ENCODE data around the gene LSP1.

The LSP1 gene

DNA sequence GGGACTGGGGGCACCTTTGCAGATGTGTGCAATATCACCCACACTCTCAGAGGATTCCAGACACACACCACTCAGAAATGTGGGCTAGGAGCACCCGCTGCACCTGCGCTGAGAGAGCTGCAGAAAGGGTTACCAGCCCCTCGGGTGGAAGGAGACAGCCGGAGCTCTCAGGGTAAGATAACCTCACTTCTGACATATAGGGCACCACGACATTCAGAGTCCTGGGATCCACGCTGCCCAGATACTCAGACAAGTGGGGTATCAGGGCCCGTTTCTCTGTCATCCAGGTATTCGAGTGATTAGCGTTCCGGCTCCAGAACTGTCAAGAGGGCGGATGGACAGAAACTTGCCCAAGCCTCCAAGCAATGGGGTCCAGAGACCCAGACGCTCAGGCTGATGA, 24.3 kb upstream of the LSP1 start:
- no peak for DNase-seq (ENCODE audit: low spot score)
- no peak for TF ChIP-seq CTCF (IDR thresholded peaks at IDR 0.05; ENCODE audit: borderline replicate concordance, control extremely low read depth, extremely low read depth, insufficient read depth, missing control alignments)
- in situ Hi-C loops (cut with MboI; ENCODE audit: low sequenced_read_pairs, unreplicated experiment) = no loop called here

DNA sequence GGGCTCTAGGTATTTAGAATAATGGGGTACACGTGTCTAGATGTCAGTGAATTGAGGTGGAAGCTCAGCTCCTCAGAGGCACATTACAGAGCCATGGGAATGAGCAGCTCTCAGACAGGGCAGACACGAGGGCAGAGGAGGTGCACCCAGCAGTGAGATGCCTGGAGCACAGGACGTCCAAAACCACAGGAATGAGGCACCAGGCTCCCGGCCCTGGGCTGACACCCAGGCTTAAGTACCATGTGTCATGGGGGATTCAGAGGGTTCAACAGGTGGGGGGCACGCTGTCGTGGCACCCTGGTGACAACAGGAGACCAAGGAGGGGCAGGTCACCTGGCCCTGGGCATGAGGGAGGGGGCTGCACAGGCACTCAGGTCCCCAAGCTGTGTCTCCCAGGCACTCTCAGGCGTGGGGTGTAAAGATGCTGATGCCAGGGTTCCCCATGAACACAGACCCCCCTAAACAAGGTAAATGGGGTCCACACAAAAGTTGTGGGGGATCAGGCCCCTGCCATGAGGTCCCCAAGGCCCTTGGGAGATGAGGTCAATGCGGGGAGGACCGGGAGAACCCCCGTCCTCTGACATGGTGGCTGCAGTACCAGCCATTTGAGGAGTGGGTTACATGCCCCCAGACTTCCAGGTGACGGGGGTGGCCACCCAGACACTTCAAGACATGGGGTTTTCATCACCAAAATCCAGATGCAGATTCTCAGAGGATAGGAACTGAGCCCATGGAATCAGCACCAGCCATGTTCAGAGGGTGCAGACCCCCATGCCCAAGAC, 23.7 kb upstream of the LSP1 start:
- in situ Hi-C loops (cut with MboI; ENCODE audit: low sequenced_read_pairs, unreplicated experiment) = no loop called here
- DNase-seq (ENCODE audit: low spot score) = no peak
- no peak for TF ChIP-seq CTCF (IDR thresholded peaks at IDR 0.05; ENCODE audit: borderline replicate concordance, control extremely low read depth, extremely low read depth, insufficient read depth, missing control alignments)

DNA sequence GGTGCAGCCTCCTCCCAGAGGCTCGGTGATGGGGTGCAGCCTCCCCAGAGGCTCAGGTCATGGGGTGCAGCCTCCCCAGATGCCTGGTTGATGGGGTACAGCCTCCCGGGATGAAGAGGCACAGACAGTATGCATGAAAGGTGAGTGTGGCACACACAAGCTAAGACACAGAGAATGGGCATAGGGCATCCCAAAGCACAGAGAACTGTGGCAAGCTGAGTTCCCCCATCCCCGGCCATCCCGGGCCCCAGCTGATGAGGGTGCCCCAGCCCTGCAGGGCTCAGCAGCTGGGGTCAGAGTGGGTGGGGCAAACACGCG, 22.9 kb upstream of the LSP1 start:
- in situ Hi-C loops (cut with MboI; ENCODE audit: low sequenced_read_pairs, unreplicated experiment) = no loop called here
- DNase-seq (ENCODE audit: low spot score) = no peak
- no peak for TF ChIP-seq CTCF (IDR thresholded peaks at IDR 0.05; ENCODE audit: borderline replicate concordance, control extremely low read depth, extremely low read depth, insufficient read depth, missing control alignments)

- in situ Hi-C loops (cut with MboI; ENCODE audit: low sequenced_read_pairs, unreplicated experiment) = no loop called here
- DNase-seq (ENCODE audit: low spot score) = no peak
- no peak for TF ChIP-seq CTCF (IDR thresholded peaks at IDR 0.05; ENCODE audit: borderline replicate concordance, control extremely low read depth, extremely low read depth, insufficient read depth, missing control alignments)
Measured at GRCh38 chr11:1830322-1831223, 22.3 kb upstream of the LSP1 start.

DNA sequence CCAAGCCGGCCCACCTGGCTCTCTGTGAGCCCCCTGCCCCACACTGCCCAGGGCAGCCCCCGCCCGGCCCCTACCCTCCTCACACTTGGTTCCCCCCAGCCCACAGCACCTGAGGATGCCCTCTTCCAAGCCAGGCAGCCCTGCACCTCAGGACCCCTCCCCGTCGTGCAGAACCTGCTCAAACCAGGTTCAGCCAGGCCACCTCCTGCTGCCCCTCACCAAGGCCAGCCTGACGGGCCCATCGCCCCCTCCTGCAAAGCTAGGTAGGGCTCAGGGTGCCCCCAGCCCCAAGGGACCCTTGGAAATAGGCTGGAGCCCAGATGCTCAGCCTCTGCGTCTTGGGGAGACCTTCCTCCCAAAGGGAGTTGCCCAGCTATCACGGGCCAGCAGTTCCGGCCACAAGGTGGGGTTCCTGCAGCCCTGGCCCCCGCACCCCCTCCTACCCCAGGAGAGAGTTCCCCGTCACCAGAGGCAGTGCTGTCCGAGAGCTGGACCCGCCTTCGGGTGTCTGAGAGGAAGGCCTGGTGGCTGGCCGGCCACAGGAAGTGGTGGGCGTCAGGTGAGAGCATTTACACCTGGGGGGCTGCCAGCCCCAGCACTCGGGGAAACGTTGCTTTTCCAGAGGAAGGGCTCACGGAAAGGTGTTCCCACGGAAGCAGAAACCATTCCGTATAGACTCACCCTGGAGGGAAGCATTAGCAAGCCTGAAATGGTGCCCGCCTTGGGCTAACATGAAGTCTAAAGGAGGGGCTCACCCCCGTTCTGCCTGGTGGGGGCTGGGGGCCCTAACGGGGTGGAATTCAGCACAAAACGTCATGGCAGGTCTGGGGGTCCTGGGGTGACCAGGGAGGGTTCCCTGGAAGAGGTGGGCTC, 21.3 kb upstream of the LSP1 start:
- TF ChIP-seq CTCF (IDR thresholded peaks at IDR 0.05; ENCODE audit: borderline replicate concordance, control extremely low read depth, extremely low read depth, insufficient read depth, missing control alignments) = no peak
- no peak for DNase-seq (ENCODE audit: low spot score)
- in situ Hi-C loops (cut with MboI; ENCODE audit: low sequenced_read_pairs, unreplicated experiment) = no loop called here

Data from GM13976 (cell line).